A549 (cell line): Measurements from ENCODE around the gene EPS8L3. TPM values are rescaled to one million over a fixed set of nuclear protein-coding genes. Genes with fewer than 3 reads are reported as not detected.

Source experiments
- ATAC-seq, 2 experiments: fragments of 200-7000 bp in 1 of 2; fragments of >200 bp in 1 of 2; cut with Nextera tagmentation in 1 of 2; cut with Tn5 transposase in 1 of 2; 3 replicates each; pipeline versions ENCODE4 v1.8.0 to v1.9.1; 2018 to 2020; ENCODE audit warnings: mild to moderate bottlenecking in 1 of 2, moderate library complexity in 1 of 2
- CTCF ChIA-PET: fragments of 300-600 bp; sonication (Branson Sonifier 250); formaldehyde crosslinking; extraction: SDS; loops from one replicate; lab custom pipeline; 2021; ENCODE audit warnings: antibody characterized with exemption, inconsistent platforms; lab: Yijun Ruan, JAX
- POLR2A ChIA-PET: fragments of 350-600 bp; formaldehyde crosslinking; extraction: SDS; loops from one replicate; lab custom pipeline; 2021; ENCODE audit warnings: antibody characterized with exemption, inconsistent platforms; lab: Yijun Ruan, JAX
- DNase-seq, 2 experiments: peaks; one replicate each; pipeline versions ENCODE4 v3.0.0 to v3.0.0-alpha.2; 2011 to 2016; ENCODE audit warnings: low read depth in 1 of 2, low spot score in 1 of 2
- FAIRE-seq: peaks from 2 replicates; lab custom pipeline; 2011; peaks lifted over from hg19 to GRCh38; lab: Jason Lieb, UNC
- H3K27ac ChIP-seq, 2 experiments: fragments of >200 bp; sonication (Bioruptor Twin); formaldehyde crosslinking; 3 replicates each; pipeline ENCODE4 v1.5.1; 2016 to 2017
- H3K4me1 ChIP-seq: fragments of >200 bp; sonication (Bioruptor Twin); formaldehyde crosslinking; 3 replicates; pipeline ENCODE4 v1.6.1; 2016
- H3K4me2 ChIP-seq: fragments of >200 bp; sonication (Bioruptor Twin); formaldehyde crosslinking; 3 replicates; pipeline ENCODE4 v1.6.1; 2016
- H3K4me3 ChIP-seq: fragments of >200 bp; sonication (Bioruptor Twin); formaldehyde crosslinking; 3 replicates; pipeline ENCODE4 v1.5.1; 2016
- H3K9me3 ChIP-seq: fragments of >200 bp; sonication (Bioruptor Twin); formaldehyde crosslinking; 3 replicates; pipeline ENCODE4 v1.6.1; 2016
- BHLHE40 ChIP-seq: IDR thresholded peaks from 2 replicates; pipeline ENCODE4 v1.6.1; 2012; ENCODE audit warnings: low read depth, low read length, inconsistent platforms
- CBX2 ChIP-seq: fragments of 200-600 bp; sonication (generic); IDR thresholded peaks from 2 replicates; pipeline ENCODE4 v1.6.1; 2016; ENCODE audit warnings: low read depth, mild to moderate bottlenecking, borderline replicate concordance
- CHD2 ChIP-seq: fragments of 150-350 bp; IDR thresholded peaks from 2 replicates; pipeline ENCODE4 v1.6.1; 2014; ENCODE audit warnings: low read length; ENCODE audit not compliant: partially characterized antibody
- ESRRA ChIP-seq: fragments of 150-350 bp; IDR thresholded peaks from 2 replicates; pipeline ENCODE4 v1.6.1; 2014; ENCODE audit warnings: mild to moderate bottlenecking, low read length, borderline replicate concordance
- FOXS1 ChIP-seq: fragments of 250-450 bp; sonication (Bioruptor Pico); IDR thresholded peaks from 2 replicates; pipeline ENCODE4 v1.5.0; 2020; ENCODE audit warnings: mild to moderate bottlenecking, moderate library complexity
- HDAC2 ChIP-seq: fragments of 200-600 bp; sonication (generic); IDR thresholded peaks from 2 replicates; pipeline ENCODE4 v1.6.1; 2016
- HOXB13 ChIP-seq: fragments of 250-450 bp; sonication (Bioruptor Pico); IDR thresholded peaks from 2 replicates; pipeline ENCODE4 v1.5.0; 2020; ENCODE audit warnings: low read depth, mild to moderate bottlenecking, moderate library complexity
- HOXB5 ChIP-seq: fragments of 250-450 bp; sonication (Bioruptor Pico); IDR thresholded peaks from 2 replicates; pipeline ENCODE4 v1.5.0; 2020; ENCODE audit warnings: mild to moderate bottlenecking, moderate library complexity
- JUNB ChIP-seq: fragments of >200 bp; sonication (Bioruptor Twin); formaldehyde crosslinking; IDR thresholded peaks from 2 replicates; pipeline ENCODE4 v1.6.1; 2016
- KDM1A ChIP-seq: fragments of 200-600 bp; sonication (generic); IDR thresholded peaks from 2 replicates; pipeline ENCODE4 v1.6.1; 2016; ENCODE audit warnings: low read depth, mild to moderate bottlenecking
- MYC ChIP-seq: IDR thresholded peaks from 2 replicates; pipeline ENCODE4 v1.6.1; 2012; ENCODE audit warnings: mild to moderate bottlenecking, inconsistent platforms, low read length, improper control_type of control experiment, borderline replicate concordance
- NFE2L2 ChIP-seq: fragments of 150-350 bp; conservative IDR thresholded peaks from 2 replicates; pipeline ENCODE4 v1.6.1; 2014; ENCODE audit warnings: low read length
- NR3C1 ChIP-seq: fragments of >200 bp; sonication (Bioruptor Twin); formaldehyde crosslinking; IDR thresholded peaks from 3 replicates; pipeline ENCODE4 v1.6.1; 2017
- RAD21 ChIP-seq, 2 experiments: fragments of >200 bp in 1 of 2; sonication (Bioruptor Twin) in 1 of 2; formaldehyde crosslinking in 1 of 2; IDR thresholded peaks in 1 of 2; conservative IDR thresholded peaks in 1 of 2; 2 replicates in 1 of 2; 3 replicates in 1 of 2; pipeline ENCODE4 v1.6.1; 2012 to 2018; ENCODE audit warnings: inconsistent platforms in 1 of 2
- RCOR1 ChIP-seq: fragments of 150-350 bp; IDR thresholded peaks from 2 replicates; pipeline ENCODE4 v1.6.1; 2014; ENCODE audit warnings: antibody characterized with exemption, low read length, low read depth
- RFX5 ChIP-seq: fragments of 450-650 bp; IDR thresholded peaks from 2 replicates; pipeline ENCODE4 v1.7.1; 2014; ENCODE audit warnings: antibody characterized with exemption, mild to moderate bottlenecking, moderate library complexity
- RNF2 ChIP-seq: fragments of 200-600 bp; sonication (generic); IDR thresholded peaks from 2 replicates; pipeline ENCODE4 v1.6.1; 2016; ENCODE audit warnings: low read depth, mild to moderate bottlenecking, antibody characterized with exemption, moderate library complexity, borderline replicate concordance
- TFCP2L1 ChIP-seq: fragments of 250-450 bp; sonication (Bioruptor Pico); IDR thresholded peaks from 2 replicates; pipeline ENCODE4 v1.5.0; 2021; ENCODE audit warnings: mild to moderate bottlenecking
- ZFP36 ChIP-seq: fragments of 450-650 bp; IDR thresholded peaks from 2 replicates; pipeline ENCODE4 v1.6.1; 2014; ENCODE audit warnings: borderline replicate concordance; ENCODE audit not compliant: partially characterized antibody
- ZSCAN20 ChIP-seq: fragments of 250-450 bp; sonication (Bioruptor Pico); IDR thresholded peaks from 2 replicates; pipeline ENCODE4 v1.8.0; 2022; ENCODE audit warnings: mild to moderate bottlenecking, moderate library complexity
- WGBS: methylation state at CpG from one replicate; pipeline ENCODE4 v1.1.6; 2017; ENCODE audit errors: missing lambda C conversion rate; 5-methylcytosine and 5-hydroxymethylcytosine counted together
- polyA plus RNA-seq, 4 experiments: library from polyadenylated mRNA; depleted of rRNA in 3 of 4; stranded (reverse); fragments of >200 nt; fragmentation: RNase III in 1 of 4; extraction: RNeasy Plus Mini Kit Qiagen cat#74134 plus additional on column Dnase treatment in 1 of 4; gene quantifications; 2 replicates in 3 of 4; 3 replicates in 1 of 4; pipeline ENCODE4 v1.2.3, GENCODE V29; 2011 to 2017
- TF ChIP-seq, protein P1 (sequence below): fragments of 200-600 bp; sonication (generic); IDR thresholded peaks from 2 replicates; pipeline ENCODE4 v1.6.1; 2016; ENCODE audit warnings: antibody characterized with exemption, mild to moderate bottlenecking, moderate library complexity
- TF ChIP-seq, protein P2 (sequence below): fragments of >200 bp; sonication (Bioruptor Twin); formaldehyde crosslinking; IDR thresholded peaks from 3 replicates; pipeline ENCODE4 v1.6.1; 2016
- TF ChIP-seq, protein P3 (sequence below): fragments of 250-450 bp; sonication (Bioruptor Pico); IDR thresholded peaks from 2 replicates; pipeline ENCODE4 v1.5.0; 2021; ENCODE audit warnings: mild to moderate bottlenecking, moderate library complexity, borderline replicate concordance
- TF ChIP-seq, protein P4 (sequence below): IDR thresholded peaks from 2 replicates; pipeline ENCODE4 v1.6.1; 2012; ENCODE audit warnings: low read depth, borderline replicate concordance
- TF ChIP-seq, protein P5 (sequence below): fragments of 150-350 bp; IDR thresholded peaks from 2 replicates; pipeline ENCODE4 v1.6.1; 2014; ENCODE audit warnings: low read depth, mild to moderate bottlenecking, low read length

Gene EPS8L3
- polyA plus RNA-seq, 2 of the 4 experiments (the other 2 are of a cell fraction) = 3.3 to 5.1 TPM

DNA sequence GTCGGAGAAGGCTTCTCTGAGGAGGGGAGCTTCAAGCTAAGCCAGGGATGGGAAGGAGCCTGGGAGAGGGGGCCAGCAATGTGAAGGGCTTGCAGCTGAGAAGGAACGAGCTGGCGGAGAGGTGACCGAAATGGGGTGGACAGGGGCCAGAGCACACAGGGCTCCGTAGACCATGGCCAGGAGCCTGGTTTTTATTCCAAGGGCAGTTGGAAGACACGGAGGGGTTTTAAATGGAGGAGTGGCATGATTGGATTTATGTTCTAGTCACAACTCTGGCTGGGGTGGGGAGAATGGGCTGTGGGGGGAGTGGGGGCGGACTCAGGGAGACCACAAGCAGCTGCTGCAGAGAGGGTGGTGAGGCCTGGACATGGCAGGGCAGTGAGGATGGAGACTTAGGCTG, 5.1 kb upstream of the EPS8L3 start:
- CTCF ChIA-PET = interaction anchor here (9.9 to 28.1 kb wide), 3 partner anchors 118 to 211 kb away, joined by 103 to 969 read pairs (median 295); partner anchors contain the start of gene AHCYL1
- DNase-seq = no peak
- FAIRE-seq = no peak
- no peak for ATAC-seq
- H3K4me3 ChIP-seq = no peak overlapping the region
- TF ChIP-seq, protein P1, sequence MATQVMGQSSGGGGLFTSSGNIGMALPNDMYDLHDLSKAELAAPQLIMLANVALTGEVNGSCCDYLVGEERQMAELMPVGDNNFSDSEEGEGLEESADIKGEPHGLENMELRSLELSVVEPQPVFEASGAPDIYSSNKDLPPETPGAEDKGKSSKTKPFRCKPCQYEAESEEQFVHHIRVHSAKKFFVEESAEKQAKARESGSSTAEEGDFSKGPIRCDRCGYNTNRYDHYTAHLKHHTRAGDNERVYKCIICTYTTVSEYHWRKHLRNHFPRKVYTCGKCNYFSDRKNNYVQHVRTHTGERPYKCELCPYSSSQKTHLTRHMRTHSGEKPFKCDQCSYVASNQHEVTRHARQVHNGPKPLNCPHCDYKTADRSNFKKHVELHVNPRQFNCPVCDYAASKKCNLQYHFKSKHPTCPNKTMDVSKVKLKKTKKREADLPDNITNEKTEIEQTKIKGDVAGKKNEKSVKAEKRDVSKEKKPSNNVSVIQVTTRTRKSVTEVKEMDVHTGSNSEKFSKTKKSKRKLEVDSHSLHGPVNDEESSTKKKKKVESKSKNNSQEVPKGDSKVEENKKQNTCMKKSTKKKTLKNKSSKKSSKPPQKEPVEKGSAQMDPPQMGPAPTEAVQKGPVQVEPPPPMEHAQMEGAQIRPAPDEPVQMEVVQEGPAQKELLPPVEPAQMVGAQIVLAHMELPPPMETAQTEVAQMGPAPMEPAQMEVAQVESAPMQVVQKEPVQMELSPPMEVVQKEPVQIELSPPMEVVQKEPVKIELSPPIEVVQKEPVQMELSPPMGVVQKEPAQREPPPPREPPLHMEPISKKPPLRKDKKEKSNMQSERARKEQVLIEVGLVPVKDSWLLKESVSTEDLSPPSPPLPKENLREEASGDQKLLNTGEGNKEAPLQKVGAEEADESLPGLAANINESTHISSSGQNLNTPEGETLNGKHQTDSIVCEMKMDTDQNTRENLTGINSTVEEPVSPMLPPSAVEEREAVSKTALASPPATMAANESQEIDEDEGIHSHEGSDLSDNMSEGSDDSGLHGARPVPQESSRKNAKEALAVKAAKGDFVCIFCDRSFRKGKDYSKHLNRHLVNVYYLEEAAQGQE = no peak
- TF ChIP-seq, protein P2, sequence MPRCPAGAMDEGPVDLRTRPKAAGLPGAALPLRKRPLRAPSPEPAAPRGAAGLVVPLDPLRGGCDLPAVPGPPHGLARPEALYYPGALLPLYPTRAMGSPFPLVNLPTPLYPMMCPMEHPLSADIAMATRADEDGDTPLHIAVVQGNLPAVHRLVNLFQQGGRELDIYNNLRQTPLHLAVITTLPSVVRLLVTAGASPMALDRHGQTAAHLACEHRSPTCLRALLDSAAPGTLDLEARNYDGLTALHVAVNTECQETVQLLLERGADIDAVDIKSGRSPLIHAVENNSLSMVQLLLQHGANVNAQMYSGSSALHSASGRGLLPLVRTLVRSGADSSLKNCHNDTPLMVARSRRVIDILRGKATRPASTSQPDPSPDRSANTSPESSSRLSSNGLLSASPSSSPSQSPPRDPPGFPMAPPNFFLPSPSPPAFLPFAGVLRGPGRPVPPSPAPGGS = no peak
- TF ChIP-seq ZSCAN20 (CRISPR knock-in tag) (no peak), RFX5 (no peak), KDM1A (no peak), RAD21 (conservative IDR thresholded peaks at IDR 0.05 in 1 of 2, IDR thresholded peaks at IDR 0.05 in 1 of 2) (no peak), FOXS1 (CRISPR knock-in tag) (no peak), JUNB (no peak), CHD2 (no peak), HOXB13 (no peak), RCOR1 (no peak), MYC (no peak), RNF2 (no peak), BHLHE40 (no peak), NFE2L2 (no peak)
- TF ChIP-seq, protein P3, sequence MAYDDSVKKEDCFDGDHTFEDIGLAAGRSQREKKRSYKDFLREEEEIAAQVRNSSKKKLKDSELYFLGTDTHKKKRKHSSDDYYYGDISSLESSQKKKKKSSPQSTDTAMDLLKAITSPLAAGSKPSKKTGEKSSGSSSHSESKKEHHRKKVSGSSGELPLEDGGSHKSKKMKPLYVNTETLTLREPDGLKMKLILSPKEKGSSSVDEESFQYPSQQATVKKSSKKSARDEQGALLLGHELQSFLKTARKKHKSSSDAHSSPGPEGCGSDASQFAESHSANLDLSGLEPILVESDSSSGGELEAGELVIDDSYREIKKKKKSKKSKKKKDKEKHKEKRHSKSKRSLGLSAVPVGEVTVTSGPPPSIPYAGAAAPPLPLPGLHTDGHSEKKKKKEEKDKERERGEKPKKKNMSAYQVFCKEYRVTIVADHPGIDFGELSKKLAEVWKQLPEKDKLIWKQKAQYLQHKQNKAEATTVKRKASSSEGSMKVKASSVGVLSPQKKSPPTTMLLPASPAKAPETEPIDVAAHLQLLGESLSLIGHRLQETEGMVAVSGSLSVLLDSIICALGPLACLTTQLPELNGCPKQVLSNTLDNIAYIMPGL = no peak
- TF ChIP-seq, protein P4, sequence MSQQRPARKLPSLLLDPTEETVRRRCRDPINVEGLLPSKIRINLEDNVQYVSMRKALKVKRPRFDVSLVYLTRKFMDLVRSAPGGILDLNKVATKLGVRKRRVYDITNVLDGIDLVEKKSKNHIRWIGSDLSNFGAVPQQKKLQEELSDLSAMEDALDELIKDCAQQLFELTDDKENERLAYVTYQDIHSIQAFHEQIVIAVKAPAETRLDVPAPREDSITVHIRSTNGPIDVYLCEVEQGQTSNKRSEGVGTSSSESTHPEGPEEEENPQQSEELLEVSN = no peak
- TF ChIP-seq, protein P5, sequence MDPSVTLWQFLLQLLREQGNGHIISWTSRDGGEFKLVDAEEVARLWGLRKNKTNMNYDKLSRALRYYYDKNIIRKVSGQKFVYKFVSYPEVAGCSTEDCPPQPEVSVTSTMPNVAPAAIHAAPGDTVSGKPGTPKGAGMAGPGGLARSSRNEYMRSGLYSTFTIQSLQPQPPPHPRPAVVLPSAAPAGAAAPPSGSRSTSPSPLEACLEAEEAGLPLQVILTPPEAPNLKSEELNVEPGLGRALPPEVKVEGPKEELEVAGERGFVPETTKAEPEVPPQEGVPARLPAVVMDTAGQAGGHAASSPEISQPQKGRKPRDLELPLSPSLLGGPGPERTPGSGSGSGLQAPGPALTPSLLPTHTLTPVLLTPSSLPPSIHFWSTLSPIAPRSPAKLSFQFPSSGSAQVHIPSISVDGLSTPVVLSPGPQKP = no peak
- TF ChIP-seq, all 56 proteins: peak for 0
- no peaks in the 10 kb centered on the region for H3K9me3 ChIP-seq
- no peak overlapping the region for H3K4me2 ChIP-seq
- 90% methylated on average over 7 of the region's 7 CpGs for WGBS
- H3K27ac ChIP-seq = no peak overlapping the region
- H3K4me1 ChIP-seq = peaks cover 7% of the 10 kb centered on the region
- POLR2A ChIA-PET = no interaction called here

DNA sequence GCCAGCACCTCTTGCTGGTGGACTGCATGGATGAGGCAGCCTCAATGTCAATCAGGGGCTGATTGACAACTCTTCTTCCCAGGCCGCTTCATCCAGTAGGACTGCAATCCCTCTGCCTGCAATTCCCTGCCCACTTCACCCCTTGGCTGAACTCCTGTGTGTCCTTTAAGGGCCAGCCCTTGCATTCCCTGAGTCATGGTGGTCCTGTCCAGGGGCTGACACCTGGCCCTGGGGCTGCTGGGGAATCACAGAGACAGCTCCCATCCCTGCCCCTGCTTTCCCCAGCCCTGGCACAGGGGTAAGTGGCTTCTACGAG, 4.6 kb upstream of the EPS8L3 start:
- no peak for DNase-seq
- TF ChIP-seq RNF2 (no peak), RAD21 (conservative IDR thresholded peaks at IDR 0.05 in 1 of 2, IDR thresholded peaks at IDR 0.05 in 1 of 2) (no peak), RFX5 (no peak), CBX2 (no peak), HDAC2 (no peak), TFCP2L1 (CRISPR knock-in tag) (no peak), HOXB5 (CRISPR knock-in tag) (no peak), NR3C1 (no peak), ZFP36 (no peak), ESRRA (no peak)
- TF ChIP-seq, all 56 proteins: peak for 0
- 89% methylated on average over 2 of the region's 2 CpGs for WGBS
- H3K4me3 ChIP-seq = no peak overlapping the region
- CTCF ChIA-PET = interaction anchor here (12.7 to 28.1 kb wide), 2 partner anchors 134 to 212 kb away, joined by 295 to 969 read pairs; partner anchors contain the start of gene AHCYL1
- no peaks in the 10 kb centered on the region for H3K9me3 ChIP-seq
- POLR2A ChIA-PET = no interaction called here
- H3K4me1 ChIP-seq = peaks cover 12% of the 10 kb centered on the region
- no peak overlapping the region for H3K4me2 ChIP-seq
- H3K27ac ChIP-seq = no peak overlapping the region
- FAIRE-seq (no peak), ATAC-seq (no peak)
